ENCODE measurements around the gene POLR2M.

The POLR2M gene

DNA sequence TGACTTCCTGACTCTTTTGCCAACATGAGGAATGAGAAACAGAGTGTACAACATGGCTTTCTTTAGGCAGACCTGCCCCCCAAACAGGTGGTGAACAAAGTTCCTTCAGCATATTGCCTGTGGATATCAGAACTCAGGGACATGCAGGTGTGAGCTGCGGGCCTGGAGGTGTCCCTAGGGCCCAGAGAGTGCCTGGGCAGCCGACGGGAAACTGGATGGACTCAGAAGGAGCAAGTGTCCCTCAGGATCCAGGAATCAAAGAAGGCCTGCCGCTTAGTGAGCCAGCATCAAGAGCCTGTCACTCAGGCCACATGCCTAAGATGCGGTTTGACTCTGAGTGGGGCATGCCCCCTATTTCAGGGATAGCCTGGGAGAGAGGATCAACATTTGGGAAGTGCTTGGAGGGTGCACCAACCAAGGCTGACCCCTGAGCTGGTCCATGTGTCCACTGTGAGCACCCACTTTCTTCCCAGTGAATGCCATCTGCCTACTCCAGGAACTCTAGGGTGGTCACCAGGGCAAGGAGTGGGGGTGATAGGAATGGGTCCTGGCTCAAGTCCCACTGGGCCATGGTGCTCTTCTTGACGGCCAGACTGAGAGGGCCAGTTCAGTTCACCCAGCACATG is 16.1 kb upstream of the POLR2M start:
- no peak for DNase-seq (ENCODE audit: low read depth, low spot score)

GRCh38 chr15:57691082-57691481 is 15.4 kb upstream of the POLR2M start:
- H3K27ac ChIP-seq = no peak overlapping the region
- DNase-seq (ENCODE audit: low read depth, low spot score) = no peak

More for the DNA sequence above, 16.1 kb upstream of the POLR2M start:
- no peak overlapping the region for H3K27ac ChIP-seq

DNA sequence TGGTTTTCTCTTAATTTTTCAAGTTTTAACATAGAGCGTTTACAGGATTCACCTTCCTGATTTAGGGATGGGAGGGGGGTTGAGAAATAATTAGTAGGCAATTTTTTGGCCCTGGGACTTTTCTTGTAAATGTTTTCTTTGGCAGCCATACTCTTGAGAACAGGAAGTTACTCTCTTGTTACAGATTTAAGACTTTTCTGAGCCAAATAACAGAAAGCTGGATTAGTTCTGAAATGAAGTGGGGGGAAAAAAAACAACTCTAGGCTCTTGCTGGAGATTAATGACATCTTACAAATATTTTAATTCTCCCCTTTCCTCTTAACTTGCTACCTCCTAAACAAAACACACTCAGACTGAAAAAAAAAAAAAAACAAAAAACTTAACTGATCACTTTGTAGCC is 13.8 kb upstream of the POLR2M start:
- no peak overlapping the region for H3K27ac ChIP-seq
- DNase-seq (ENCODE audit: low read depth, low spot score) = no peak

DNA sequence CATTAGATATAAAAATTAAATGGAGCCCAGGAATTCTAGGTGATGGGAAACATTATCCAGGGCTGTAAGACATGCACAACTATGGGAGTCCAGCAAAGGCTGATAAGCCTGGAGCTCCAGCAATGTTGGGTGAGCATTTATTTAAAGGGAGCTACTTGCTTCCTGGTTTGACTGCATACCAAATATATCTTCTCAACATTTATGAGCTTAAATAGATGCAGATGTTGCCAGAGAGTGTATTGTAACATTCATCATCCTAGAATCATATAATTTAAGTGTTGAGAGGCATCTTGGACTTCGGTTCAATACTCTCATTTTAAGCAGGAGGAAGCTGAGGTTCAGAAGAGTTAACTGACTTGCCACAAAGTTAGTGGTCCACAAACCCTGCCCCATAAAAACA is 12.2 kb upstream of the POLR2M start:
- no peak overlapping the region for H3K27ac ChIP-seq
- DNase-seq (ENCODE audit: low read depth, low spot score) = no peak

GRCh38 chr15:57696146-57696545 is 10.4 kb upstream of the POLR2M start:
- no peak overlapping the region for H3K27ac ChIP-seq
- no peak for DNase-seq (ENCODE audit: low read depth, low spot score)

GRCh38 chr15:57697588-57697987 is 8.9 kb upstream of the POLR2M start:
- DNase-seq (ENCODE audit: low read depth, low spot score) = no peak

DNA sequence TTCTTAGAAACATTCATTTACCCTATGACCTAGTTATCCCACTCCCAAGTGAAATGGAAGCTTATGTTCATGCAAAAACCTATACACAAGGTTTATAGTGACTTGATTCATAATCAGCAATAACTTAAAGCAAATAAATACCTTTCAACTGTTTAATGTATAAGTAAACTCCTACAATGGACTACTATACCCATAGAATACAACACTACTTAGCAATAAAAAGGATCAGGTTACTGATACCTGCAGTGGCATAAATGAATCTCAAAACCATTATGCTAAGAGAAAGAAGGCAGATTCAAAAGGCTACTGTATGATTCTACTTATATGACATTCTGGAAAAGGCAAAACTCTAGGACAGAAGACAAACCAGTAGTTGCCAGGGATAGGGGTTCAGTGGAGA is 8.3 kb upstream of the POLR2M start:
- H3K27ac ChIP-seq = no peak overlapping the region
- DNase-seq (ENCODE audit: low read depth, low spot score) = no peak

More at GRCh38 chr15:57697588-57697987, 8.9 kb upstream of the POLR2M start:
- H3K27ac ChIP-seq = no peak overlapping the region

- H3K27ac ChIP-seq = no peak overlapping the region
- DNase-seq (ENCODE audit: low read depth, low spot score) = no peak
Measured at GRCh38 chr15:57698991-57699390, 7.5 kb upstream of the POLR2M start.

DNA sequence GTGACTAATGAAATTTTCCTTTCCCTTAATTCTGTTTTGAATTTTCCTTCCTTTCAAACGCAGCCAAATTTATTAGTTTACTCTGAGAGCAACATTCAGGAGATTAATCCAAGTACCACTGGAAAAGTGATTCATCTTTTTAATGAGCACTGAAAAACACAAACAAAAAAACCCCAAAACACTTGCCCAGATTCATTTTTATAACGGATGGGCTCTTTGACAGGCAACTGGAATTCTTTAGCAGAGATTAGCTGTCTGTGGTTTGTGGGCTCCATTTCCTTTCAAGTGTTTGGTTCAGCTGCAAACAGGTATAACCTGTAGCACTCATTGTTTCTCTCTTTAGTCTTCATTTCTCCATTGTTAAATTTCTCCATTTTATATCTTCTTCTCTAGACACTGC is 3.1 kb upstream of the POLR2M start:
- DNase-seq (ENCODE audit: low read depth, low spot score) = peak; percentile 45
- no peak overlapping the region for H3K27ac ChIP-seq

- no peak for DNase-seq (ENCODE audit: low read depth, low spot score)
- no peak overlapping the region for H3K27ac ChIP-seq
Measured at GRCh38 chr15:57704441-57704840, 2.1 kb upstream of the POLR2M start.

DNA sequence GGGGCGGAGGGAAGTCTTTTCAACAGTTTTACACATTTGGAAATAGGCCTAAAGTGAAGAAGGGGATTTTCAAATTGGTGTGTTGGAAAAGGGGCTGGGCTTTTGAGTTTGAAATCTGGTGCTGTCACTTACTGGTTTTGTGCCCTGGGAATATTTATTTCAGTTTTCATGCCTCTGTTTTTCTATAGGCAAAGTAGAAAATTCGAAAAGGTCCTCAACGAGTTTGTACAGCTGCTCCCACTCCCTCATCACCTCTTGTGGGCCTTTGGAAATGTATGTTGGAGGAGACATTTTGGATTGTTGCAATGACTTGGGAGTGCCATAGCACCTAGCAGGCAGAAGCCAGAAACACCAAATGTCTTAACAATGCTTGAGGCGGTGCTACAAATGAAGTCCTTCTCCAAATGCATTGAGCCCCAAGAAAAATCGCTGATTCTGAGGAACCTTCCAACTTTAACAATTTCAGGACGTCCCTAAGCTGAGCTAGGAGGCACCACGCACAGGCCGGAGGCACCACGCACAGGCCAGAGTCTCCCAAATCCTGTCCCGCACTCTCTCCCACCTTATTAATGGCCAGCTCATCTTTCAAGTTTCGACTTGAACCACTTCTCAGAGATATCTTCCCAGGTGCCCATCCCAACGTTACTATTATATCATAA is 639 bp upstream of the POLR2M start:
- H3K27ac ChIP-seq = peak overlapping the region; percentile 86
- DNase-seq (ENCODE audit: low read depth, low spot score) = no peak

GRCh38 chr15:57708047-57708446 is 1.5 kb downstream of the POLR2M start:
- no peak overlapping the region for H3K27ac ChIP-seq

DNA sequence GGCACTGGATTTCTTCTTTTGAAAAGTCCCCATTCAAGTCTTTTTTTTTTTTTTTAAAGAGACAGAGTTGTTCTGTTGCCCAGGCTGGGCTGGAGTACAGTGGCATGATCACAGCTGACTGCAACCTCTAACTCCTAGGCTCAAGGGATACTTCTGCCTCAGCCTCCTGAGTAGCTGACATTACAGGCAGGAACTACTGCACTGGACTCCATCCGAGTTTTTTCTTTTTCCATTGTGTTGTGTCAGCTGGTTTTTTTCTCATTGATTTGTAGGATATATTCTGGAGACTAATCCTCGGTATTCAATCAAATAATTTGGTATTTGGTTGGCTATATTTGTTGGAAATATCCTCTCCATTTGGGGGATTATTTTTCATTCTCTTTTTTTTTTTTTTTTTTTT is 11.8 kb downstream of the POLR2M start:
- DNase-seq (ENCODE audit: low read depth, low spot score) = no peak

More at GRCh38 chr15:57708047-57708446, 1.5 kb downstream of the POLR2M start:
- DNase-seq (ENCODE audit: low read depth, low spot score) = no peak

DNA sequence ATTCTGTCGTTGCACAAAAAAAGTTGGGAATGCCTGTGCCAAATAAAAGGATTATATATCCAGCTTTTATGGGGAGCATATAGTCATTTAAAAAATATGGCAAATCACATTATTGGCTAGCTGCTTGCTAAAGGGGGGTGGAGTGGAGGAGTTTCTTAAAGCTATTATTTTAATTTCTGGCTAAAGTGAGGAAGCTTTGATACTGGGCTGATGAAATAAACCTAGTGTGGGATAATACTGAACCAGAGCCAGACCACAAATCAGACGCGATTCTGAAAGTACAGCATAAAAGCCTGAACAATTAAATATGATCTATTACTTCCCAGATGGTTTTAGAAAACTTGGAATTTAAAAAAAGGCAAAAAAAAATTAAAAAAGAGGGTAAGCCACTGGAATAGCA is 14.4 kb downstream of the POLR2M start:
- DNase-seq (ENCODE audit: low read depth, low spot score) = no peak
- no peak overlapping the region for H3K27ac ChIP-seq

More for the DNA sequence above, 11.8 kb downstream of the POLR2M start:
- H3K27ac ChIP-seq = no peak overlapping the region

- peak overlapping the region; percentile 46 for H3K27ac ChIP-seq
- no peak for DNase-seq (ENCODE audit: low read depth, low spot score)
Measured at GRCh38 chr15:57726411-57726810, 19.9 kb downstream of the POLR2M start.

DNA sequence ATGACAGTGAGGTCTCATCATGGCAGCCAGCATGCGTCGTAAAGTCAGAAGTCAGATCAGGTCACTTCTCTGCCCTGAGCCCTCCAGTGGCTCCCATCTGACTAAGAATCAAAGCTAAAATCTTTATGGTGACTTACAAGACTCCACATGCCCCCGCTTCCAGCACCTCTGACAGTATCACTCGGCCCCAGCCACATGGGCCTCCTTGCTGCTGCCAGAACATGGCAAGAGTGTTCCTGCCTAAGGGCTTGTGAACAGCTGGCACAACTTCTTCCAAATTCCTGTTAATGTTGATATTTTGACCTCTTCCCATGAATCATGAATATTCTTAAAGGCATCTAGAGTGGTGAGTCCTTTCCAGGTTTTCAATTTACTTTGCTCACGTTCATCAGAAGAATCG is 20.5 kb downstream of the POLR2M start:
- peak; percentile 91 for DNase-seq (ENCODE audit: low read depth, low spot score)
- peak overlapping the region; percentile 46 for H3K27ac ChIP-seq

GRCh38 chr15:57728436-57728835 is 21.9 kb downstream of the POLR2M start:
- no peak for DNase-seq (ENCODE audit: low read depth, low spot score)
- H3K27ac ChIP-seq = no peak overlapping the region

- no peak for DNase-seq (ENCODE audit: low read depth, low spot score)
- H3K27ac ChIP-seq = no peak overlapping the region
Measured at GRCh38 chr15:57730876-57731275, 24.4 kb downstream of the POLR2M start.

DNA sequence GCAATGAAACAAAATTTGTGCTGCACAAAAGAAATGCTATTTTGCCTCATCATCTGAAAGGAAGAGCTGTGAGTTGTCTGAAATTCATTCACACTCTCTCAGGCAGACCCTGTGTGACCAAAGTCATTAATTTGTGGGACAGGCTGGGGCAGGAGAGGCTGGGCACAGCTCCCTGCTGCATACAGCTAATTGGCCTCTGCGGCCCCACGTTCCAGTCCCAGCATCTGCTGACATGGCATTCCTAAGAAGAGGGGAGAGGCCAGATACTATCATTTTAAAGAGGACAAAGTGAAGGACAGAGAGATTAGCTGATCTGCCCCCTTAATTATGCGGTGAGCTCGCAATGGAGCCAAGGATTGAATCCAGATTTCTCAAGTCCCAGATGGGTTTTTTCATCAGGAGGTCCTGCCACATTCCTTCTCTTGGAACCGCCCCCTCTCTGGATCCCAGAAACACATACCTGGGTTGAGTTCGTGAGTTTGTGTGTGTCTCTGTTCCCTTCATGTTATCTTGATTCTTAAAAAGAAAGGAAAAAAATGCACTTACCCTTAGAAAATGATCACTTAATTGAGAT is 25.1 kb downstream of the POLR2M start:
- H3K27ac ChIP-seq = no peak overlapping the region
- DNase-seq (ENCODE audit: low read depth, low spot score) = no peak

- DNase-seq (ENCODE audit: low read depth, low spot score) = no peak
- no peak overlapping the region for H3K27ac ChIP-seq
Measured at GRCh38 chr15:57732526-57733331, 26.2 kb downstream of the POLR2M start.

- DNase-seq (ENCODE audit: low read depth, low spot score) = no peak
- no peak overlapping the region for H3K27ac ChIP-seq
Measured at GRCh38 chr15:57734860-57735259, 28.3 kb downstream of the POLR2M start.
